ENCODE data around the gene RANBP9.

Gene RANBP9

DNA sequence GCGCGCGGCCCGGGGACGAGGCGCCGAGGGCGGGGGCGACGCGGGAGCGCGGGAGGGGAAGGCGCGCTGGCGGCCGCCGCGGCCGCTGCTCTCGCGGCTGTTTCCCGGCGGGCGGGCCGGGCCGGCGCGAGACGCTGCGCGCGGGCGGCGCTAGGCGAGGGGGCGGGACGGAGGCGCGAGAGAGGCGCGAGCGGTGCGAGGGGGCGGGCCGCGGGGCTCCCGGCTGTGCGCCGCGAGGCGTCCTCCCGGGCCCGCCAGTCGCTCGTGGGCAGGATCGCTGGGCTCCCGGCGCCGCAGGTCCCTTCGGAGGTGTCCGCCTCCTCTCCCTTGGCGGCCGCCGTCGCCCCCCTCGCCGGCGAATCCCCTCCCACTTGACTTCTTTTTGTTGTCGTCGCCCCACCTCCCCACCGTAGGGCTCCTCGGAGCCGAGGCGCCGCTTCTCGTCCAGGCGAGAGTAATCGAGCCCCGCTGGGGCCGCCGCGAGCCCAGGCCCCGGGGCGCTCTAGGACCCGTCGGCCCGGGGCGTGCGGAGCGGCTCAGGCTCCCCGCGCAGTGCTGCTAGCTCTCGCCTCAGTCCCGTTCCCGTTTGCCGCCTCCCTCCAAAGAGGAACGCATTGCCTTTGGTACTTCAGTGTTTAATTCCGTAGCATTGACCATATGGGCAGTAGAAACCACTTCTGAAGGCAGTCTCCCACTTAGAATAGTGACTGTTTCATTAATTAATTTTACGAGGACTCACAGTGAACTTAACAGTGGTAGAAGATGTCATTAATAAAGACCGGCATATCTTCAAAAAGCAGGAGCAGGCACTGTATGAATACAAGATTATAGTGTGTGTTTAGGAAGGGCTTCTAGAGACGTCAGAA is at the start of gene RANBP9:
Gene RANBP9, minus strand, starts transcription at position 103 of the 866 bp plus-strand sequence. CDS start 330 bp downstream, outside the sequence.
- peak; percentile 82 to 87 for ATAC-seq (replicated peaks)
- no peaks in the 10 kb centered on the region for H3K27me3 Mint-ChIP-seq
- H3K36me3 Mint-ChIP-seq: peaks cover 2 to 13% of the 10 kb centered on the region in 2 donors
- peak within 1 kb of the TSS; percentile 87 for H3K4me3 Mint-ChIP-seq
- peak within 1 kb of the TSS; percentile 93 for H3K27ac Mint-ChIP-seq
- peak; percentile 84 for DNase-seq
- H3K4me1 Mint-ChIP-seq: peaks cover 14 to 46% of the 10 kb centered on the region in 2 donors
- H3K9me3 Mint-ChIP-seq: peaks cover 0 to 4% of the 10 kb centered on the region in 2 donors

DNA sequence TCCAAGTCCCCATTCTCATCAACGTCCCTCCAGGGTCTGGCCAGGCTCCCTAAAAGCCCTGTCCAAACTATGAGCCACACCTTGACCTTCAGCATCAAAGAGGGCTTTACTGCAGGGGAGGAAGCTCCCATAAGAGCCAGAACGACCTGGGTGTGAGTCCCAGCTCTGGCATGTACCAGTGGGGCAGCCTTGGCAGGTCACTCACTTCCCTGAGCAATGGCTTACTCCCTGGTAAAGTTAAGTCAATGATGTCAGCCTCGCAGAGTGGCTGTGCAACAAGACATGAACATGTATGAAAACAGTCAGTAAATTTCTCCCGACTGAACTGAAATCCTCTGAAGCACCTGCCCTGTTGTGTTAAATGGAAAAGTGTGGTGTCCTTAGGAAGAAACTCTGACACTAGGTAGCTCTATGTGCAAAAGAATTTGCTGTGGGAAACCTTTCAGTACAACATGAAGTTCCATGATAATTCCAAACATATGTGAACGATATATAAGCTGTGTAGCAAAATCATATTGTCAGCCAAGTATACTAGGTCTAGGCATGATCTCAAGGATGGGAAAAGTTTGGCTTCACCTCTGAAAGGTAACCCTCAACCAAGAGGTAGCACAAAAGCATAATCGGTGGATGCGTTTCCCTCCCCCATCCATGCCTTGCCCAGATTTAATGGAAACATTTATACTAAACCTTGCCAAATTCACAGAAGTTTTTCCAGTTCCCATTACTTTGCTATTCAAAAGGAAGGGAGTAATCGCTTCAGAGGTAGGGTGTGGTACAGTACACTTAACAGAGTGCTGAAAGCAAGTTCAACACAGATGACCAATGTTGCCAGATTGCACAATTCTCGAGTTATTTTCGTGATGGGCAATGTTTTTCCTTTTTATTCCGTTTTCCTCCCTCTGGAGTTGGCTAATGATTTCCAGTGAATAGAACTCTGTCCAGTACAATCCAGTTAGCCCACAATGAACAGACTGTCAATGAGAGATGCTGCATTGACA is 49.0 kb upstream of the RANBP9 start:
- peaks cover 18 to 31% of the 10 kb centered on the region in 2 donors for H3K4me1 Mint-ChIP-seq
- H3K9me3 Mint-ChIP-seq: no peaks in the 10 kb centered on the region
- H3K36me3 Mint-ChIP-seq: peaks cover 3 to 12% of the 10 kb centered on the region in 2 donors
- no peak for ATAC-seq (replicated peaks)
- H3K27ac Mint-ChIP-seq: no peak overlapping the region
- DNase-seq: no peak
- no peak overlapping the region for H3K4me3 Mint-ChIP-seq
- H3K27me3 Mint-ChIP-seq: peaks cover 0 to 3% of the 10 kb centered on the region in 2 donors

DNA sequence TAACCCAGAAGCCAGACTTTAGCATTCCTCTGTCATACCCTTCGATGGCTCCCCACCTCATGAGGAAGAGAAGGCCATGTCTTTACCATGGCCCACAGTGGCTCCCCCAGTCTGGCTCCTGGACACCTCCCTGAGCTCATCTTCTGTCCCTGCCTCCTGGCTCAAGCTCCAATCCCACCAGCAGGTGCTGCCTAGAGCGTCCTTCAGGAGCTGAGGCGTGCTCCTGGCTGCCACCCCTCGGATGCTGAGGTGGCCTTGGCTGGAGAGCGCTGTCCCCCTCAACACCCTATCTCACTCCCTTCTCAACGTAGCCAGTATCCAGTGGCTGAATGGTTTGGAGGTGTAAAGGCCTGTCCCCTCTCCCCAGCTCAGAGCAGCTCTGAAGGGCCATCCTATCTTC is 47.4 kb upstream of the RANBP9 start:
- peaks cover 14 to 20% of the 10 kb centered on the region in 2 donors for H3K4me1 Mint-ChIP-seq
- H3K4me3 Mint-ChIP-seq: no peak overlapping the region
- H3K27me3 Mint-ChIP-seq: peaks cover 0 to 3% of the 10 kb centered on the region in 2 donors
- no peak overlapping the region for H3K27ac Mint-ChIP-seq
- DNase-seq: no peak
- H3K36me3 Mint-ChIP-seq: peaks cover 2 to 6% of the 10 kb centered on the region in 2 donors
- H3K9me3 Mint-ChIP-seq: no peaks in the 10 kb centered on the region
- ATAC-seq (replicated peaks): no peak

DNA sequence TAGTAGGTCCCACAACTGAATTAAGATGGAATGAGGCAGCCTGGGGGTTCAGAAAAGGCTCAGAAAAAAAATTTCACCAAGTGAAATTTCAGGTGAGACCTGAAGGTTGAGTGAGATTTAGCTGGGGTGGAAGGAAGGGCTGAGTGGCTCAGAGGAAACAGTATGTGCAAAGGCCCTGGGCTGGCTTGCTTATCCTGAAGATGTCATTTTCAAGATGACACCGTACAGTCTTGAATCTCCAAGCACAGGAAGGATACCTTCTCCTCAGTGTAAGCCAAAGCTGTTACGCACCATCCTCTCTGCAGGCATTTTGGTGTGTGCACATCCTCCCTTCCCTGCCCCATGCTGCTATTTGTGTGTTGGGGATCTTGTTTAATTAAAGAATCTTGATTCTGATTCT is 43.0 kb upstream of the RANBP9 start:
- no peak overlapping the region for H3K27ac Mint-ChIP-seq
- no peaks in the 10 kb centered on the region for H3K27me3 Mint-ChIP-seq
- DNase-seq (no peak), ATAC-seq (replicated peaks) (no peak)
- H3K4me1 Mint-ChIP-seq: peaks cover 0 to 6% of the 10 kb centered on the region in 2 donors
- no peaks in the 10 kb centered on the region for H3K36me3 Mint-ChIP-seq
- no peak overlapping the region for H3K4me3 Mint-ChIP-seq
- H3K9me3 Mint-ChIP-seq: no peaks in the 10 kb centered on the region

DNA sequence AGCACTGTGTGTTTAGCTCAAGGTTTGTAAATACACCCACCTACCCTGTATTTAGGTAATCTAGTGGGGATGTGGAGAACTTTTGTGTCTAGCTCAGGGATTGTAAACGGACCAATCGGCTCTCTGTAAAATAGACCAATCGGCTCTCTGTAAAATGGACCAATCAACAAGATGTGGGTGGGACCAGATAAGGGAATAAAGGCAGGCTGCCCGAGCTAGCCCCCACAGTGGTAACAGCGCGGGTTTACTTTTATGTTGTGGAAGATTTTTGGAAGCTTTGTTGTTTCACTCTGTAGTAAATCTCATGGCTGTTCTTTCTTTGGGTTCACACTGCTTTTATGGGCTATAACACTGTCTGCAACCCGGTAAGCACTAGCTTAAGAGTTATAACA is 32.1 kb upstream of the RANBP9 start:
- Mint-ChIP-seq H3K36me3 (peaks cover 2 to 3% of the 10 kb centered on the region in 2 donors), H3K4me1 (no peaks in the 10 kb centered on the region), H3K27ac (no peak overlapping the region), H3K27me3 (peaks cover 3 to 5% of the 10 kb centered on the region in 2 donors), H3K4me3 (peak overlapping the region in 1 of 2 donors; percentile 46), H3K9me3 (peaks cover 0 to 6% of the 10 kb centered on the region in 2 donors)
- ATAC-seq (replicated peaks) (no peak), DNase-seq (no peak)

DNA sequence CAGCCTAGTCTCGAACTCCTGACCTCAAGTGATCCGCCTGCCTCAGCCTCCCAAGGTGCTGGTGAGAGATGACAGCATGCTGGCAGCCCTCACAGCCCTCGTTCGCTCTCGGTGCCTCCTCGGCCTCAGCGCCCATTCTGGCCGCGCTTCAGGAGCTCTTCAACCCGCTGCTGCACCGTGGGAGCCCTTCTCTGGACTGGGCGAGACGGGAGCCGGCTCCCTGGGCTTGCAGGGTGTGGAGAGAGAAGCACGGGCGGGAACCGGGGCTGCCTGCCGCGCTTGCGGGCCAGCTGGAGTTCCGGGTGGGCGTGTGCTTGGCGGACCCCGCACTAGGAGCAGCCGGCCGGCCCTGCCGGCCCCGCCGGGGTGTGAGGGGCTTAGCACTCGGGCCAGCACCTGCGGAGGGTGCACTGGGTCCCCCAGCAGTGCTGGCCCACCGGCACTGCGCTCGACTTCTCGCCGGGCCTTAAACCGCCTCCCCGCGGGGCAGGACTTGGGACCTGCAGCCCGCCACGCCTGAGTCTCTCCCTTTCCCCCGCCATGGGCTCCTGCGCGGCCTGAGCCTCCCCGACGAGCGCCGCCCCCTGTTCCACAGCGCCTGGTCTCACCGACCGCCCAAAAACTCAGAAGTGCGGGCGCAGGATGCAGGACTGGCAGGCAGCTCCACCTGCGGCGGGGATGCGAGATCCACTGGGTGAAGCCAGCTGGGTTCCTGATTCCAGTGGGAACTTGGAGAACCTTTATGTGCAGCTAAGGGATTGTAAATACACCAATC is 31.5 kb upstream of the RANBP9 start:
- Mint-ChIP-seq H3K27ac (no peak overlapping the region), H3K4me1 (no peaks in the 10 kb centered on the region), H3K9me3 (peaks cover 0 to 6% of the 10 kb centered on the region in 2 donors), H3K27me3 (peaks cover 3 to 5% of the 10 kb centered on the region in 2 donors), H3K4me3 (peak overlapping the region; percentile 57 to 64), H3K36me3 (peaks cover 2 to 3% of the 10 kb centered on the region in 2 donors)
- ATAC-seq (replicated peaks) (no peak), DNase-seq (no peak)

DNA sequence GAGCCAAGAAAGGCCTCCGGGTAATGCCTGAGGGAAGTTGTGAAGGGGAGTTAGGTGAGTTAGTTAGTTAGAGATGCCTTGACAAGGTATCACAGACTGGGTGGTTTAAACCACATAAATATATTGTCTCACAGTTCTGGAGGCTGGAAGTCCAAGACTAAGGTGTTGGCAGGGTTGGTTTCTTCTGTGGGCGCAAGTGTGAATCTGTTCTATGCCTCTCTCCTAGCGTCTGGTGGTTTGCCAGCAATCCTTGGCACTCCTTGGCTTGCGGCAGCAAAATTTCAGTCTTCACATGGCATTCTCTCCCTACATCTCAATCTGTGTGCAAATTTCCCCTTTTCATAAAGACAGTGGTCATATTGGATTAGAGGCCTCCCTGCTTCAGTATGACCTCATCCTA is 29.7 kb upstream of the RANBP9 start:
- Mint-ChIP-seq H3K4me1 (no peaks in the 10 kb centered on the region), H3K36me3 (peaks cover 2 to 3% of the 10 kb centered on the region in 2 donors), H3K27me3 (peaks cover 3 to 5% of the 10 kb centered on the region in 2 donors), H3K9me3 (peaks cover 0 to 3% of the 10 kb centered on the region in 2 donors), H3K27ac (no peak overlapping the region), H3K4me3 (no peak overlapping the region)
- DNase-seq (no peak), ATAC-seq (replicated peaks) (no peak)

DNA sequence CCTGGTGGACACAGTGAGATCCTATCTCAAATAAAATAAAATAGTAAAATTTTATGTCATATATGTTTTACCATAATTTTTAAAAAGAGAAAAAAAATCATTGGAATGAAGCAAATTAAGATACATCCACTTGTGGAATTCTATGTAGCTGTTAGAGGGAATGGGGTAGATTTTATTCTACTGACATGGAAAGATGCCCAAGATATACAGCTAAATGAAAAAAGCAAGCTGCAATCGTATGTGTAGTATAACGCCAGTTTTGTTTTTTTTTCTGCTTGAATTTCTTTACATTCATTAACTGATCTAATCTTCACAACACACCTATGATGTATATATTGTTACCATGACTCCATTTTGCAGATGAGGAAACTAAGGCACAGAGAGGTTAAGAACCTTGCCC is 23.4 kb upstream of the RANBP9 start:
- ATAC-seq (replicated peaks) (no peak), DNase-seq (no peak)
- H3K4me1 Mint-ChIP-seq: no peaks in the 10 kb centered on the region
- H3K9me3 Mint-ChIP-seq: no peaks in the 10 kb centered on the region
- H3K27me3 Mint-ChIP-seq: no peaks in the 10 kb centered on the region
- H3K27ac Mint-ChIP-seq: no peak overlapping the region
- no peaks in the 10 kb centered on the region for H3K36me3 Mint-ChIP-seq
- no peak overlapping the region for H3K4me3 Mint-ChIP-seq

DNA sequence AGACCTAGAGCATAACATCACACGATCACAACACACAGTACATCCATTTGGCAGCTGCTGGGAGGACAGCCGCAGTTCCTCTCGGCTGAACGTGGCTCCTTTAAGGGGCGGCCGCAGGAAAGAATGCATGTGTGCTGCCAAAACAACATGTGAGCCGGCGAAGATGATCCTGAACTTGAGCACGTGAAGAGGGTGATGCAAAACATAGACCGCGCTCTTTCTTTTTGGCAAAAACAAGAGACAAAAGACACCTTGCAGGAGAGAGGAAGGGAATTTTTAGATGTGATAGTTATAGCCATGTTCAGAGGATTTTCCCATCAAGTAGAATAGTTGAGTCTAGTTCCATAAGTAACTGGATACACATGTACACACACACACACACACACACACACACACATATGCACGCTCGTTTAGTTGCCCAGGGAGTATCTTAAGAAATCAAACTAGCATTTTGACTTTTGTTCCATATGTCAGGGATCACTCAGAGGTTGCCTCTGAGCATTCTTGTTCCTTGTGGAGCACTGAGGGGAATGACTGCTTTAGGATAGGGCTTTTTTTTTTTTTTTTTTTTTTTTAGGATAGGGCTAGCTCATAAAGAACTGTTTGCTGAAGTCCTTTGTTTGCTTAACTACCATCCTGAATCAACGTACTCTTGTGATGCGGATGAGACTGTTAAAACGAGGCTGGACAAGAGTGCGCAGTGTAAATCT is 21.7 kb upstream of the RANBP9 start:
- DNase-seq (no peak), ATAC-seq (replicated peaks) (no peak)
- H3K27me3 Mint-ChIP-seq: no peaks in the 10 kb centered on the region
- H3K27ac Mint-ChIP-seq: no peak overlapping the region
- no peaks in the 10 kb centered on the region for H3K4me1 Mint-ChIP-seq
- no peaks in the 10 kb centered on the region for H3K9me3 Mint-ChIP-seq
- no peak overlapping the region for H3K4me3 Mint-ChIP-seq
- no peaks in the 10 kb centered on the region for H3K36me3 Mint-ChIP-seq

DNA sequence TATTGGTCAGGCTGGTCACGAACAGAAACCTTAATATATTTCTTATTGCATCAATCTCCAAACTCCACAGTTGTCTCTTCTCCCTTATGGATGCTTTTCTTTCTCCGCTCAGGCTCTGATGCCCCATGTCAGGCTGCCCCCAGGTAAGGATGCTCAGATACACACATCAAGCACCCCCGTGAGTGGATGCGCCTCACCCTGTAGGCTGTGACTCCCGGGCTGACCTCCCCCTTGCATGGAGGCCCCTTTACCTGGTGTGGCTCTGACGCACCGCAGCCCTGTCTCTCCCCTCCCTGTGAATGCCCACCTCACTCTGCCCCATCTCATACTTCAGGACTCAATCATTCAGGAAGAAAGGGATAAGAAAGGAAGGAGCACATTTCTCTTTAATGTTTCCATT is 19.1 kb upstream of the RANBP9 start:
- peaks cover 0 to 2% of the 10 kb centered on the region in 2 donors for H3K4me1 Mint-ChIP-seq
- no peak overlapping the region for H3K27ac Mint-ChIP-seq
- H3K36me3 Mint-ChIP-seq: no peaks in the 10 kb centered on the region
- H3K27me3 Mint-ChIP-seq: no peaks in the 10 kb centered on the region
- no peaks in the 10 kb centered on the region for H3K9me3 Mint-ChIP-seq
- no peak overlapping the region for H3K4me3 Mint-ChIP-seq
- ATAC-seq (replicated peaks) (no peak), DNase-seq (no peak)

DNA sequence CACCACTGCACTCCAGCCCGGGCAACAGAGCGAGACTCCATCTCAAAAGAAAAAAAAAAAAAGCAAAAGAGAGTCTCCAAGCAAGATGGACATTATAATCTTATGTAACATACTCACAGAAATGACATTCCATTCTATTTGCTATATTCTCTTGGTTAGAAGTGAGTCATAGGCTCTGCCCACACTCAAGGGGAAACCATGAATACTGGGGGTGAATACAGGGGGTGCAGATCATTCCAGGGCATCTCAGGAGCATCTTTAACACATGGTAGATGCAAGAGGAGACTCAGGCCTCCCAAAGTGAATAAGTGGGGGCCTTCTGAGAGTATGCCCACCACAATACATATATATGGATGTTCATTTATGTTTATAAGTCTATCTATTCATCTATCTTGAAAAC is 18.3 kb upstream of the RANBP9 start:
- Mint-ChIP-seq H3K4me3 (no peak overlapping the region), H3K4me1 (peaks cover 0 to 5% of the 10 kb centered on the region in 2 donors), H3K9me3 (no peaks in the 10 kb centered on the region), H3K36me3 (no peaks in the 10 kb centered on the region), H3K27ac (no peak overlapping the region), H3K27me3 (no peaks in the 10 kb centered on the region)
- no peak for ATAC-seq (replicated peaks)
- no peak for DNase-seq

DNA sequence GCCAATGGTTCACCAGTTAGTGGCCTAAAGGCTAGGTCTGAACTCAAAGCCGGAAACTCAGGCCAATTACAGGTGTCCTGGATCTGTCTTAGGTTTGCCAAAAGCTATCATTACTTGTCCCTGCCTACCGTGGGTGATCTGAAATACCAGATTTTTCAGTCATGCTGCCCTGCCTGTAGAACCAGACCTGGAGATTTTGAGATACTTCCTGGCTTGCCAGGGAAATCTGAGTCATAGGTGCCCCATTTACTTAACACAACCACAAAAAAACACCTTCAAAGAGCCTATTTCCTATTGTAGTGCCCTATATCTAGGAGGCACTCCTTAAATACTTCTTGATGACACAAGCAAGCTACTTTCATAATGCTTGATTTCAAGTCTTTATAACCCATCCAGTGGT is 13.9 kb upstream of the RANBP9 start:
- Mint-ChIP-seq H3K4me3 (no peak overlapping the region), H3K27me3 (no peaks in the 10 kb centered on the region), H3K36me3 (no peaks in the 10 kb centered on the region), H3K27ac (no peak overlapping the region), H3K4me1 (peaks cover 5 to 12% of the 10 kb centered on the region in 2 donors), H3K9me3 (no peaks in the 10 kb centered on the region)
- no peak for ATAC-seq (replicated peaks)
- DNase-seq: no peak

DNA sequence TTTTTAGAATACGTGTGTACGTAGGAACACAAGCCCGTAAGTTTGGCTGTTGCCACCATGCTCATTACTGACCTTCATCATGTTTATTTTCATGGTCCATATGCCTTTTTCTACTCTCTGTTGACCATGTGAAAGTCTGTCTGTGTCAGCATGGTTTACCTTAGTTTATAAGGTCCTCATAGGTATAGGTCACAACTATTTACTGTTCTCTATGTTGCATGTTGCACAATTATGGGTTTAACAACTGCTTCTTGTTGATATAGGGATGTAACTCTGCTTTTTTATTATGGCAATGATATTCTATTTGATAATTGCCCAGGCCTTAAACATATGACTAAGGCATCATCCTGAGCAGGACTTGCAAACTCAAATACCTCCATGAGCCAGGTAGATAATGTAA is 13.4 kb upstream of the RANBP9 start:
- Mint-ChIP-seq H3K36me3 (no peaks in the 10 kb centered on the region), H3K4me1 (peaks cover 5 to 12% of the 10 kb centered on the region in 2 donors), H3K4me3 (no peak overlapping the region), H3K27me3 (no peaks in the 10 kb centered on the region), H3K27ac (no peak overlapping the region), H3K9me3 (no peaks in the 10 kb centered on the region)
- ATAC-seq (replicated peaks): no peak
- no peak for DNase-seq
